Measurements from ENCODE around the gene PARD3B. TPM values are rescaled to one million over a fixed set of nuclear protein-coding genes. Genes with fewer than 3 reads are reported as not detected.

The PARD3B gene
- total and polyA plus RNA-seq, 5 donors from 2014 or later = 0.03 to 0.68 (median 0.08) TPM; not detected in 1

DNA sequence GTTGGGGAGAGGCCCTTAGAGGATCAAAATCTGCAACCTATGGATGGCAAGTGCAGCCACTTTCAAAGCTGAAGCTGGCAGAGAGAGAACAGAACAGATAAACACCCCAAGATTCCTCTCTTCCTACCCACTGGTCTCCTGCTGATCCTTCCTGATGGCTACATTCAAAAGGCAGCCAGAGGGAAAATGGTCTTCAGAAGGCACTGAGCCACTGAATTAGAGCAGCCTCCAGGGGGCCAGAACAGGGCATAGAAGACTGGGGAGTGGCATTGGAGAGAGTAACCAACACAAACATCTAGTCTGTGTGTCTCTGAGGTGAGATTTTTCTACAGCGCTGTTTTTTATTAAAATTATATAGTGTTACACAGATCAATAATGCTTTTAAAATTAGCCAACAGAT lies 432.6 kb downstream of the PARD3B start:
- peaks cover 3% of the 10 kb centered on the region for H3K36me3 Mint-ChIP-seq
- Histone ChIP-seq H3K36me3 (ENCODE audit: control insufficient read depth, insufficient read depth, low read length) (no peaks in the 10 kb centered on the region), H3K27me3 (ENCODE audit: control insufficient read depth, insufficient read depth, low read length) (no peaks in the 10 kb centered on the region), H3K4me3 (ENCODE audit: low read depth, low read length) (no peak overlapping the region), H3K9me3 (ENCODE audit: control insufficient read depth in 2 of 2, low read length in 2 of 2) (no peaks in the 10 kb centered on the region), H3K27ac (ENCODE audit: insufficient read depth, low read length, poor library complexity, severe bottlenecking) (no peak overlapping the region), H3K4me1 (ENCODE audit: control insufficient read depth, insufficient read depth, low read length, poor library complexity, severe bottlenecking) (peaks cover 4% of the 10 kb centered on the region)
- peaks cover 4% of the 10 kb centered on the region for H3K27me3 Mint-ChIP-seq
- DNase-seq = no peak
- ATAC-seq (ENCODE audit: low read depth in 2 of 2) = no peak
- H3K27ac Mint-ChIP-seq = no peak overlapping the region
- H3K9me3 Mint-ChIP-seq = peaks cover 0 to 8% (median 0%) of the 10 kb centered on the region in 7 donors
- no peak overlapping the region for H3K4me3 Mint-ChIP-seq
- H3K4me1 Mint-ChIP-seq = peaks cover 17 to 30% (median 18%) of the 10 kb centered on the region in 4 donors

DNA sequence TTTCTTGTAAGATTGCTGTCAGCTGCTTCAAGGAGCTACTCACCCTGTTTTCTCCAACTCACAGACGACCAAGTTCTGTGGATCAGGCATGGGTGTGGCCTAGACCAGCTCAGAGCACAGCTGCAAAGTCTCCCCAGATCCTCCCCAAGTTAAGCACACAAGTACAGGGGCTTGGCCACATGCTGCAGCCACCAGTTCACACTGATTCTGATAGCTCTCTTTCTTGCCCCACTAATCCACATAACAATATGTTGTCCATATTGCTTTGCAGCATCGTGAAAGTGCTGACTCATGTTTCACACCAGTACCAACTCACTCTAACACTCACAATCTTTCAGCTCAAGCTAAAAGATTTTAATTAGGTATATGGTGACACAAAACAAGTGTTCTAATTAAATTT lies 437.0 kb downstream of the PARD3B start:
- Histone ChIP-seq H3K4me3 (ENCODE audit: low read depth, low read length) (no peak overlapping the region), H3K9me3 (ENCODE audit: control insufficient read depth in 2 of 2, low read length in 2 of 2) (no peaks in the 10 kb centered on the region), H3K27ac (ENCODE audit: insufficient read depth, low read length, poor library complexity, severe bottlenecking) (no peak overlapping the region), H3K27me3 (ENCODE audit: control insufficient read depth, insufficient read depth, low read length) (no peaks in the 10 kb centered on the region), H3K4me1 (ENCODE audit: control insufficient read depth, insufficient read depth, low read length, poor library complexity, severe bottlenecking) (peaks cover 4% of the 10 kb centered on the region), H3K36me3 (ENCODE audit: control insufficient read depth, insufficient read depth, low read length) (no peaks in the 10 kb centered on the region)
- H3K4me3 Mint-ChIP-seq = peak overlapping the region in 1 of 4 donors; percentile 8
- DNase-seq (peak in 1 of 3 donors; percentile 69), ATAC-seq (ENCODE audit: low read depth in 2 of 2) (peak in 1 of 2 donors; percentile 50)
- peaks cover 0 to 8% (median 0%) of the 10 kb centered on the region in 7 donors for H3K9me3 Mint-ChIP-seq
- peak overlapping the region in 2 of 3 donors; percentile 11 to 91 for H3K27ac Mint-ChIP-seq
- peaks cover under 1% of the 10 kb centered on the region for H3K27me3 Mint-ChIP-seq
- H3K4me1 Mint-ChIP-seq = peaks cover 10 to 21% (median 14%) of the 10 kb centered on the region in 4 donors
- H3K36me3 Mint-ChIP-seq = no peaks in the 10 kb centered on the region

DNA sequence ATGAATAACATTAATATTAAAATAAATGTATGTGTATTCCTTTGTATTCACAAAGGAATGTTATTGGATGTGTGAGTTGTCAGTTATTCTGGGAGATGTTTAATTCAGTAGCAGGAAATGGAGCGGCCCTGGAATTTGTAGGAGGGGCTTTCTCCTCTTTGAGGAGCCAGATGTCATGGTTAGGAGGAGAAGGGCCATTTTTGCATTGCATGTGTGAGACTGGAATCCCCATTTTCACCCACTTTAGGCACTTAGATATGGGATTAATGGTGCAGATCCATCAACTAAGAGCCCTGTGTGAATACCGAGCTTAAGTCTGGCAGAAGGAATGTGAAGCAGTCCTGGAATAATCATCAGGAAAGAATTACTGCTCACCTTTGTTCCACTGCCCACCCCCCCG lies 439.2 kb downstream of the PARD3B start:
- H3K27me3 ChIP-seq (ENCODE audit: control insufficient read depth, insufficient read depth, low read length) = no peaks in the 10 kb centered on the region
- Mint-ChIP-seq H3K36me3 (no peaks in the 10 kb centered on the region), H3K4me1 (peaks cover 16 to 31% (median 17%) of the 10 kb centered on the region in 4 donors), H3K27ac (no peak overlapping the region), H3K27me3 (peaks cover 8% of the 10 kb centered on the region), H3K4me3 (no peak overlapping the region), H3K9me3 (peaks cover 0 to 6% (median 0%) of the 10 kb centered on the region in 7 donors)
- H3K4me3 ChIP-seq (ENCODE audit: low read depth, low read length) = no peak overlapping the region
- DNase-seq (no peak), ATAC-seq (ENCODE audit: low read depth in 2 of 2) (no peak)
- no peak overlapping the region for H3K27ac ChIP-seq (ENCODE audit: insufficient read depth, low read length, poor library complexity, severe bottlenecking)
- peaks cover 4% of the 10 kb centered on the region for H3K4me1 ChIP-seq (ENCODE audit: control insufficient read depth, insufficient read depth, low read length, poor library complexity, severe bottlenecking)
- H3K9me3 ChIP-seq (ENCODE audit: control insufficient read depth in 2 of 2, low read length in 2 of 2) = no peaks in the 10 kb centered on the region
- H3K36me3 ChIP-seq (ENCODE audit: control insufficient read depth, insufficient read depth, low read length) = no peaks in the 10 kb centered on the region

DNA sequence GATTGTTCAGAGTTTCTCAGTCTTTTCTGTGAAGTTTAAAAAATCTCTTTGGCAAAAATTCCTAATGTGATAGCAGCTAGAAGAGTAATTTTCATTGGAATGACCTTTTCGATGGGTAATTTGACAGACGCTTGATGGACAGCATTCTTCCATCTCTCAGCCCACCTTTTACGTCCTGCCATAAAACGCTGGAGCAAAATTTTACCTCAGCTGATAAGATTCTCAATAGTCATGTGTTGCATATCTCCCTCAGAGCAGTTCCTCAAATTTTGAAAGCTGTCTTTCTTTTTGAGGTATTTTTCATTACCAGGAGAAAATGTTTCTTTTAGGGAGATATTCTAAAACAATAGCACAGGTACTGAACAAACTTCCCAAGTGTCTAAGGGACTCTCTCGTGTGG lies 441.4 kb downstream of the PARD3B start:
- Mint-ChIP-seq H3K4me3 (no peak overlapping the region), H3K27ac (no peak overlapping the region), H3K36me3 (no peaks in the 10 kb centered on the region), H3K9me3 (peaks cover 0 to 6% (median 0%) of the 10 kb centered on the region in 7 donors), H3K27me3 (peaks cover 9% of the 10 kb centered on the region), H3K4me1 (peaks cover 13 to 23% (median 16%) of the 10 kb centered on the region in 4 donors)
- Histone ChIP-seq H3K9me3 (ENCODE audit: control insufficient read depth in 2 of 2, low read length in 2 of 2) (no peaks in the 10 kb centered on the region), H3K4me3 (ENCODE audit: low read depth, low read length) (no peak overlapping the region), H3K4me1 (ENCODE audit: control insufficient read depth, insufficient read depth, low read length, poor library complexity, severe bottlenecking) (peaks cover 4% of the 10 kb centered on the region), H3K27ac (ENCODE audit: insufficient read depth, low read length, poor library complexity, severe bottlenecking) (no peak overlapping the region), H3K36me3 (ENCODE audit: control insufficient read depth, insufficient read depth, low read length) (no peaks in the 10 kb centered on the region), H3K27me3 (ENCODE audit: control insufficient read depth, insufficient read depth, low read length) (no peaks in the 10 kb centered on the region)
- DNase-seq (no peak), ATAC-seq (ENCODE audit: low read depth in 2 of 2) (no peak)

DNA sequence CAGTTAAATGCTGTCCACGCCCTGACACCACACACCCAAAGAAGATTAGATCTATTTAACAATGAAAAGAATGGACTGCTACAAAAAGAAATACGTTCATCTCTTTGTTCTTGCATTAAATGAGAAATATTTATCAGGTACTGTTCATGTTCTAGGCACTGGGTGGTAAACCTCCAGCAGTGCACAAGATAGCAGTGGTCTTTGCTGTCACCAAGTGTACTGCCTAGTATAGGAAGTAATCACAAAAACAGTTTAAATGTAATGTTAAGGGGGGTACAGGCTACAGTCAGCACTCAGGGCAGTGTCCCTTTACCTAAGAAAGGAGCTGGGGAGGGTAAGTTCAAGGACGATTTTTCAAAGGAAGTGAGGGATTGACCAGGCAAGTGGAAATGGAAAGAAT lies 443.6 kb downstream of the PARD3B start:
- Histone ChIP-seq H3K27ac (ENCODE audit: insufficient read depth, low read length, poor library complexity, severe bottlenecking) (no peak overlapping the region), H3K27me3 (ENCODE audit: control insufficient read depth, insufficient read depth, low read length) (no peaks in the 10 kb centered on the region), H3K4me1 (ENCODE audit: control insufficient read depth, insufficient read depth, low read length, poor library complexity, severe bottlenecking) (no peaks in the 10 kb centered on the region), H3K36me3 (ENCODE audit: control insufficient read depth, insufficient read depth, low read length) (no peaks in the 10 kb centered on the region), H3K4me3 (ENCODE audit: low read depth, low read length) (no peak overlapping the region), H3K9me3 (ENCODE audit: control insufficient read depth in 2 of 2, low read length in 2 of 2) (no peaks in the 10 kb centered on the region)
- Mint-ChIP-seq H3K27me3 (peaks cover 9% of the 10 kb centered on the region), H3K4me3 (no peak overlapping the region), H3K27ac (peak overlapping the region in 1 of 3 donors; percentile 11), H3K4me1 (peaks cover 4 to 12% (median 7%) of the 10 kb centered on the region in 4 donors), H3K9me3 (peaks cover 0 to 4% (median 0%) of the 10 kb centered on the region in 7 donors), H3K36me3 (no peaks in the 10 kb centered on the region)
- ATAC-seq (ENCODE audit: low read depth in 2 of 2) = peak in 1 of 2 donors; percentile 56
- peak in 1 of 3 donors; percentile 31 for DNase-seq

DNA sequence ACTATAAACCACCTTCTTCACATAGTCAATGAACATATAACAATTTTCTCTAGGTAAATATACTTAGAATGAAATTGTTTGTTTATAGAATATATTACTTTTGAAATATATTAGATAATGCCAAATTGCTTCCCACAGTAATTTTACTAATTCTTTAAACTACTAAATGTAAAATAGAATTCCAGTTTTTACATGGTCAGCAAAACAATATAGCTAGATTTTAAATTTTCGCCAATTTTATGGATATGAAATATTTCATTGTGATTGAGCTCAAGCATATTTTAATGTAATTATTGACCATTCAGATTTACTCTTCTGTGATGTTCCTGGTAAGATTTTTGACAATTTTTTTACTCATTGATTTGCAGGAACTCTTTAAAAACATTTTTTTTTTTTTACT lies 444.6 kb downstream of the PARD3B start:
- no peak for DNase-seq
- no peak overlapping the region for H3K4me3 ChIP-seq (ENCODE audit: low read depth, low read length)
- Mint-ChIP-seq H3K27me3 (peaks cover 9% of the 10 kb centered on the region), H3K4me1 (peaks cover 4 to 12% (median 6%) of the 10 kb centered on the region in 4 donors), H3K27ac (no peak overlapping the region), H3K36me3 (no peaks in the 10 kb centered on the region), H3K4me3 (no peak overlapping the region), H3K9me3 (peaks cover 0 to 4% (median 0%) of the 10 kb centered on the region in 7 donors)
- no peaks in the 10 kb centered on the region for H3K27me3 ChIP-seq (ENCODE audit: control insufficient read depth, insufficient read depth, low read length)
- no peak for ATAC-seq (ENCODE audit: low read depth in 2 of 2)
- no peaks in the 10 kb centered on the region for H3K9me3 ChIP-seq (ENCODE audit: control insufficient read depth in 2 of 2, low read length in 2 of 2)
- no peaks in the 10 kb centered on the region for H3K36me3 ChIP-seq (ENCODE audit: control insufficient read depth, insufficient read depth, low read length)
- H3K4me1 ChIP-seq (ENCODE audit: control insufficient read depth, insufficient read depth, low read length, poor library complexity, severe bottlenecking) = no peaks in the 10 kb centered on the region
- H3K27ac ChIP-seq (ENCODE audit: insufficient read depth, low read length, poor library complexity, severe bottlenecking) = no peak overlapping the region

DNA sequence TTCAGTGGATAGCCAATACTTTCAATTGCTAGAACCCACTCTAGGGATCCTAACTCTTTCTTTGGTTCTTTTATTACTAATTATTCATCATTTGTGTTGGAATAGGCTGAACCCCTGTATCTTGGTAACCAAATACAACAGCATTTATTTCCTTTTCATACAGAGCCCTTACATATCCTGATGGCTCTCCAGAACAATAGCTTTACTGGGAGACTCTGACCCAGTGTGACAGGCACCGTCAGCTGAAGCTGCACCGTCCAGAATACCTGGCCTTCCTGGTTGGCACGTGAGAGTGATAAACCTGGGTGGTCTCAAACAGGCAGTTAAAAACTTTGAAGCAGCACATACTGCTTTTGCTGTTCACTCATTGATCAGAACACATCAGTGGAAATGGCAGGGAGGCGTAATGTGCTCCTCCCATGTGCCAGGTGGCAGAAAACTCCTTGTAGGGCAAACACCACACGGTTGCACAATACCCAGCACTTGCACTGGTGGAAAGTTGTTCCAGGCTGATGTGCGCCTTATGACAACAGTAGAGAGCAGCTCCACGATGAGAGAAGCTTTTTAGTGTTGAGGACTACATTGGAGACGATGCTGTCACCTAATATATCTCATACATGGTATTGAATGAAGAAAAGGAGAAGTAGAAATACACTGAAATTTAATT lies 456.2 kb downstream of the PARD3B start:
- Mint-ChIP-seq H3K36me3 (peaks cover 4% of the 10 kb centered on the region), H3K4me3 (no peak overlapping the region), H3K27me3 (peaks cover 4% of the 10 kb centered on the region), H3K9me3 (peaks cover 0 to 4% (median 3%) of the 10 kb centered on the region in 7 donors), H3K4me1 (peaks cover 4 to 29% (median 7%) of the 10 kb centered on the region in 4 donors), H3K27ac (no peak overlapping the region)
- Histone ChIP-seq H3K27ac (ENCODE audit: insufficient read depth, low read length, poor library complexity, severe bottlenecking) (no peak overlapping the region), H3K36me3 (ENCODE audit: control insufficient read depth, insufficient read depth, low read length) (no peaks in the 10 kb centered on the region), H3K4me1 (ENCODE audit: control insufficient read depth, insufficient read depth, low read length, poor library complexity, severe bottlenecking) (peaks cover 4% of the 10 kb centered on the region), H3K4me3 (ENCODE audit: low read depth, low read length) (no peak overlapping the region), H3K9me3 (ENCODE audit: control insufficient read depth in 2 of 2, low read length in 2 of 2) (no peaks in the 10 kb centered on the region), H3K27me3 (ENCODE audit: control insufficient read depth, insufficient read depth, low read length) (no peaks in the 10 kb centered on the region)
- ATAC-seq (ENCODE audit: low read depth in 2 of 2) (no peak), DNase-seq (no peak)

DNA sequence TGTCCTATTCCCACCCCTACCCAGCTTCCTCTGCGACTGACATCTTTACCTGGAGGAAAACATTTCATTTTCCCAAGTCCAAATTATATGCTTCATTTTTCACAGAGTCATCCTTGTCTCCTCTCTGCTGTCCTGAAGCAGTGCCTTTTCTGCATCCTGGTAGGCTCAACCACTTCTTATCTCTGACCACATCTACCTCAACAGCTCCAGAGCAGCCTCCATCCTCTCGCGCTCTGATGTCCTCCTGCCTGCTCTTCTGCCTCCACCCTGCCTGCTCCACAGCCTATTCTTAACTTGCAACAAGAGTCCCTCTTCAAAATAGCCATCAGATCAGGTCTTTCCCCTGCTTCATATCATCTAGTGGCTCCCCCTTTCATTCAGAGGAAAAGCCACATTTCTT lies 457.1 kb downstream of the PARD3B start:
- Mint-ChIP-seq H3K36me3 (peaks cover 5% of the 10 kb centered on the region), H3K27ac (peak overlapping the region in 2 of 3 donors; percentile 9 to 23), H3K9me3 (peaks cover 0 to 4% (median 0%) of the 10 kb centered on the region in 7 donors), H3K4me1 (peaks cover 5 to 33% (median 8%) of the 10 kb centered on the region in 4 donors), H3K27me3 (peaks cover 4% of the 10 kb centered on the region), H3K4me3 (peak overlapping the region in 1 of 4 donors; percentile 44)
- H3K4me3 ChIP-seq (ENCODE audit: low read depth, low read length) = no peak overlapping the region
- no peaks in the 10 kb centered on the region for H3K27me3 ChIP-seq (ENCODE audit: control insufficient read depth, insufficient read depth, low read length)
- peaks cover 4% of the 10 kb centered on the region for H3K4me1 ChIP-seq (ENCODE audit: control insufficient read depth, insufficient read depth, low read length, poor library complexity, severe bottlenecking)
- H3K9me3 ChIP-seq (ENCODE audit: control insufficient read depth in 2 of 2, low read length in 2 of 2) = no peaks in the 10 kb centered on the region
- ATAC-seq (ENCODE audit: low read depth in 2 of 2) (no peak), DNase-seq (peak in 1 of 3 donors; percentile 72)
- no peak overlapping the region for H3K27ac ChIP-seq (ENCODE audit: insufficient read depth, low read length, poor library complexity, severe bottlenecking)
- no peaks in the 10 kb centered on the region for H3K36me3 ChIP-seq (ENCODE audit: control insufficient read depth, insufficient read depth, low read length)

All from CD4-positive, CD25-positive, alpha-beta regulatory T cell (primary cell).